RWPE2 (cell line): ENCODE results near the gene STX10.
A peak's percentile ranks its signal among the peaks of the same experiment; 100 is the strongest.

Source experiments
- ATAC-seq: fragments of 200-7000 bp; cut with Tn5 transposase; 3 replicates; pipeline ENCODE4 v1.9.1; 2021; ENCODE audit warnings: low read depth
- DNase-seq: peaks from one replicate; pipeline ENCODE4 v3.0.0-alpha.2; 2020; ENCODE audit warnings: low spot score
- H3K27ac ChIP-seq: fragments of 450-650 bp; 2 replicates; pipeline ENCODE4 v1.5.1; 2017; ENCODE audit warnings: mild to moderate bottlenecking; ENCODE audit not compliant: poor library complexity, severe bottlenecking
- H3K27me3 ChIP-seq: fragments of 250-450 bp; sonication (Bioruptor Pico); 2 replicates; pipeline ENCODE4 v1.5.1; 2021; ENCODE audit warnings: mild to moderate bottlenecking, moderate library complexity; ENCODE audit not compliant: insufficient read depth, poor library complexity, severe bottlenecking
- H3K36me3 ChIP-seq: fragments of 250-450 bp; sonication (Bioruptor Pico); 2 replicates; pipeline ENCODE4 v1.5.1; 2020; ENCODE audit warnings: low read depth, mild to moderate bottlenecking, moderate library complexity
- H3K4me1 ChIP-seq: fragments of 250-450 bp; sonication (Bioruptor Pico); 2 replicates; pipeline ENCODE4 v1.5.1; 2021; ENCODE audit warnings: mild to moderate bottlenecking, moderate library complexity; ENCODE audit not compliant: insufficient read depth, poor library complexity, severe bottlenecking
- H3K4me3 ChIP-seq: fragments of 250-450 bp; sonication (Bioruptor Pico); 2 replicates; pipeline ENCODE4 v1.5.1; 2021; ENCODE audit warnings: mild to moderate bottlenecking, moderate library complexity; ENCODE audit not compliant: severe bottlenecking
- H3K9me3 ChIP-seq: fragments of 250-450 bp; sonication (Bioruptor Pico); 2 replicates; pipeline ENCODE4 v1.5.1; 2021; ENCODE audit warnings: mild to moderate bottlenecking, moderate library complexity; ENCODE audit not compliant: severe bottlenecking
- TF ChIP-seq, protein P1 (sequence below): fragments of 450-650 bp; IDR thresholded peaks from one replicate; pipeline ENCODE4 v1.5.1; 2017; ENCODE audit warnings: mild to moderate bottlenecking, moderate library complexity; ENCODE audit not compliant: poor library complexity, severe bottlenecking

The STX10 gene

DNA sequence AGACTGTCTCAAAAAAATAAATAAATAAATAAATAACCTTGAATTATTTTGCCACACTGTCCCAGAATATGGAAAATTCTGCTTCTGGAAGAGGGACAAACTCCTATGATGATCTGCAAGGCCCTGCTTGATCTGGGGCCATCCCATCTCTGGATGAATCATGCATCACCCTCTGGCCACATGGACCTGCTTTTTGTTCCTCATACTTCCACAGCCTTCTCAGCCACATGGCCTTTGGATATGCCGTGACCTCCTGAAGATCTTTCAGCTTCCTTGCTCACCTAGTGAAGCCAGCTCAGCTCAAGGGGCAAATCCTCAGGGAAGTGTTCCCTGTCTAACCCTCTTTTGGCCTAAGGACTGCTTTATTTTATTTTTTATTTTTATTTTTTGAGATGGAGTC lies 10.4 kb upstream of the STX10 start:
- TF ChIP-seq, protein P1, sequence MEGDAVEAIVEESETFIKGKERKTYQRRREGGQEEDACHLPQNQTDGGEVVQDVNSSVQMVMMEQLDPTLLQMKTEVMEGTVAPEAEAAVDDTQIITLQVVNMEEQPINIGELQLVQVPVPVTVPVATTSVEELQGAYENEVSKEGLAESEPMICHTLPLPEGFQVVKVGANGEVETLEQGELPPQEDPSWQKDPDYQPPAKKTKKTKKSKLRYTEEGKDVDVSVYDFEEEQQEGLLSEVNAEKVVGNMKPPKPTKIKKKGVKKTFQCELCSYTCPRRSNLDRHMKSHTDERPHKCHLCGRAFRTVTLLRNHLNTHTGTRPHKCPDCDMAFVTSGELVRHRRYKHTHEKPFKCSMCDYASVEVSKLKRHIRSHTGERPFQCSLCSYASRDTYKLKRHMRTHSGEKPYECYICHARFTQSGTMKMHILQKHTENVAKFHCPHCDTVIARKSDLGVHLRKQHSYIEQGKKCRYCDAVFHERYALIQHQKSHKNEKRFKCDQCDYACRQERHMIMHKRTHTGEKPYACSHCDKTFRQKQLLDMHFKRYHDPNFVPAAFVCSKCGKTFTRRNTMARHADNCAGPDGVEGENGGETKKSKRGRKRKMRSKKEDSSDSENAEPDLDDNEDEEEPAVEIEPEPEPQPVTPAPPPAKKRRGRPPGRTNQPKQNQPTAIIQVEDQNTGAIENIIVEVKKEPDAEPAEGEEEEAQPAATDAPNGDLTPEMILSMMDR: no peak
- H3K4me3 ChIP-seq: no peak overlapping the region
- peak overlapping the region; percentile 99 for H3K27ac ChIP-seq
- H3K9me3 ChIP-seq: no peaks in the 10 kb centered on the region
- ATAC-seq (no peak), DNase-seq (no peak)
- no peaks in the 10 kb centered on the region for H3K27me3 ChIP-seq
- peaks cover 42% of the 10 kb centered on the region for H3K4me1 ChIP-seq
- H3K36me3 ChIP-seq: no peaks in the 10 kb centered on the region

DNA sequence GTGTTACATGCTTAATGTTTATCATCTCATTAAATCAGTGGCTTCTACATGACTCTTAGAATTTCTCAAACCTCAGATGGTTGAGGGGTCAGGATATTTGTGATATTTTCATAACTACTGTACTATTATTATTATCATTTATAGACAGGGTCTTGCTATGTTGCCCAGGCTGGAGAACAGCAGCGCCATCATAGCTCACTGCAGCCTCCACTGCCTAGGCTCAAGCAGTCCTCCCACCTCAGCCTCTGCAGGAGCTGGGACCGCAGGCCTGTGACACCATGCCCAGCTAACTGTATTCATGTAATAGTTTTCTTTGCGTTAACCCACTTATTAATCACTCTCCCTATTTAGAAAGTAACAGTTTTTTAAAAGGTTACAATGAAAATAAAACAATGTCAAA lies 9.5 kb upstream of the STX10 start:
- Histone ChIP-seq H3K27me3 (no peaks in the 10 kb centered on the region), H3K4me3 (no peak overlapping the region), H3K9me3 (no peaks in the 10 kb centered on the region), H3K36me3 (peaks cover 4% of the 10 kb centered on the region), H3K4me1 (peaks cover 44% of the 10 kb centered on the region), H3K27ac (peak overlapping the region; percentile 99)
- ATAC-seq (no peak), DNase-seq (no peak)
- TF ChIP-seq, protein P1: no peak

DNA sequence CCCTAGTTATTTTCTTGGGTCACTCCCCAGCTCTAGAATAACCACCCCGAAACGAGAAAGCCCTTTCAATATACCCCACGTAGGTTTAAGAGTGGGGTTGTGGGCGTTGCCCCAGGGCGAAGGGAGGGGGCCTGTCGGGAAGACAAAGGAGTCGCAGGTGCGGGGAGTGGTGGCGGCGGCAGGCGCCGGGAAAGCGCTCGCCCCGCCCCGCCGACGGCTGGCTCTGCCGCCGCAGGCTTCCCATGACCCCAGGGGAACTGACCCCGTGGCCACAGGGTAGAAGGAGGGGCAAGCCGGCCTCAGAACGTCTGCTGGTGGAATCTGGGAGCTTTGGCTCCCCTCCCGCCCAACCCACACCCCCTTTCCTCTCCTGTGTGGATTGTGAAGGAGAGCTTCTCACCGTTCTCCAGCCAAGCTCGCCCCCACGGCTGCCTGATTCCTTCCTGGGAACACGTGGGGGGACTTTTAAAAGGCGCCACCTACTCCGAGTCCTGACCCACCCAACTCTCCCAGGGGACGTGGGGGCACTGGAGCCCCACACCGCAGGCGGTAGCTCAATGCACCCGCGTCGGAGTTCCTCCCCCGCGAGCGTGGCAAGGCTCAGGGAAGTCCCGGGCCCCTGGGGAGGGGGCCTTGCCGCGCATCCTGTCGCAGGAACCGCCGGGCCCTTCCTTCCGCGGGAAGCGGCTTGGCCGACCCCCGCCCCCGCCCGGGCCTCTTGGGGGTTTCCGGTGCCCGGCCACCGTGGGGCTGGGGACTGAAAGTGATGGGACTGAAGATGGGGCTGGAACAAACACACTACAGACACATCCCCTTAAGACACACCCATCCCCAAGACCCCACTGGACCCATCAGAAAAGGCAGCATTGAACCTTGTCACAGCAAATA lies 5.5 kb upstream of the STX10 start:
- peak; percentile 8 for ATAC-seq
- TF ChIP-seq, protein P1: no peak
- Histone ChIP-seq H3K4me3 (peak overlapping the region; percentile 91), H3K27ac (peak overlapping the region; percentile 92), H3K36me3 (peaks cover 22% of the 10 kb centered on the region), H3K4me1 (peaks cover 14% of the 10 kb centered on the region), H3K27me3 (no peaks in the 10 kb centered on the region), H3K9me3 (no peaks in the 10 kb centered on the region)
- DNase-seq: peak; percentile 82

DNA sequence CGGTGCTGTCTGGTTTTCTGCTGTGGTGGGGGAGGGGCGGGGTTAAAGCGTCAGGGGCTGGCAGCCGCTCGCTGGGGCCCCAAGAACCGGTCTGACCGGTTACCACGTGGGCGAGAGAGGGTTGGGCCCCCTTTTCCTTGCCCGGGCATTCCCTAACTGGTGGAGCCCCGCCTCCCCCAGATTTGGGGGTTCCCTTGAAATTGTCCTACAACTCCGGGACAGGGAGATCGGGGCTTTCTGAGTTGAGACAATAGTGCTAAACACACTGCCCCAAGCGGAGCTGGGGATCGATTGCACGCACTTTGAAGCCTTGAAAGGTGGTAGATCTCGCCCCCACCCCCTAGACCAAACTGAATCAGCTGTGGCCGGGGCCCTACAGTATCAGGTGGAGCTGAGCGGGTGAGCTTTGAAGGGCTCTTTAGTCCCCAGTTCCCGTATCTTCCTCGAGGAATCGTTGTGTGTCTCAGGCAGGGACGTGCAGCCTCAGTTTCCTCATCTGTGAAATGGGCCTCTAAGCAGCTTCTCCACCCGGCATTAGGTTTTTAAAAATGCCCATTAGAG lies 4.8 kb upstream of the STX10 start:
- ATAC-seq (peak; percentile 2; the same call in 1 of the 3 replicates), DNase-seq (peak; percentile 90)
- TF ChIP-seq, protein P1: peak; percentile 18
- Histone ChIP-seq H3K4me3 (peak overlapping the region; percentile 91), H3K27ac (peak overlapping the region; percentile 92), H3K4me1 (peaks cover 12% of the 10 kb centered on the region), H3K36me3 (peaks cover 22% of the 10 kb centered on the region), H3K27me3 (no peaks in the 10 kb centered on the region), H3K9me3 (no peaks in the 10 kb centered on the region)
